Pancreas (tissue), 10 donors: ENCODE data around the gene ADCY2. TPM values are rescaled to one million over a fixed set of nuclear protein-coding genes. Genes with fewer than 3 reads are reported as not detected.

Source experiments
- ATAC-seq, 4 donors: fragments of 200-7000 bp; cut with Tn5 transposase; one replicate each; pipeline versions ENCODE4 v1.8.0 to v1.9.1; 2020; ENCODE audit warnings: mild to moderate bottlenecking in 4 of 4, moderate library complexity in 4 of 4
- DNase-seq, 6 donors: peaks; one replicate each; pipeline ENCODE4 v3.0.0-alpha.2; 2020
- FAIRE-seq: peaks from 2 replicates; lab custom pipeline; 2012; peaks lifted over from hg19 to GRCh38; lab: Jason Lieb, UNC
- H3K27ac ChIP-seq, 4 donors: fragments of 200-600 bp; sonication (generic); 1 replicate in 3 of 4; 2 replicates in 1 of 4; pipeline versions ENCODE4 v1.5.0 to v1.8.0; 2020
- H3K27me3 ChIP-seq, 4 donors: fragments of 200-600 bp; one replicate each; pipeline ENCODE4 v1.8.0; 2021
- H3K36me3 ChIP-seq, 3 donors: fragments of 200-600 bp; sonication (generic) in 1 of 3; one replicate each; pipeline versions ENCODE4 v1.5.0 to v1.8.0; 2020 to 2021
- H3K4me1 ChIP-seq, 3 donors: fragments of 200-600 bp; one replicate each; pipeline ENCODE4 v1.8.0; 2021
- H3K4me3 ChIP-seq, 4 donors: fragments of 200-600 bp; sonication (generic) in 2 of 4; one replicate each; pipeline versions ENCODE4 v1.5.0 to v1.8.0; 2020 to 2021
- H3K9me3 ChIP-seq, 4 donors: fragments of 200-600 bp; one replicate each; pipeline ENCODE4 v1.8.0; 2021
- CTCF ChIP-seq, 4 donors: fragments of 200-600 bp; sonication (generic) in 3 of 4; IDR thresholded peaks; one replicate each; pipeline versions ENCODE4 v1.5.0 to v1.8.0; 2021; ENCODE audit warnings: antibody characterized with exemption in 4 of 4
- WGBS, 2 donors: extraction: QIAGEN DNeasy Blood & Tissue Kit; methylation state at CpG; one replicate each; pipeline ENCODE4 v1.1.7; 2013; 5-methylcytosine and 5-hydroxymethylcytosine counted together
- intact Hi-C, 3 donors: fragments of 100-400 bp; cut with DNase I; formaldehyde crosslinking; loops; one replicate each; pipeline versions ENCODE4 v1.11.1 to v1.14.2; 2022
- polyA plus RNA-seq, 2 donors: library from polyadenylated mRNA; stranded (reverse); fragments of 200-250 nt; gene quantifications; one replicate each; pipeline ENCODE4 v1.2.3, GENCODE V29; 2013
- total RNA-seq, 6 donors: library from RNA; stranded (reverse); fragmentation: NEBNext Ultra II Directional in 4 of 6; extraction: Animal tissue kit (Norgen Biotek cat#: 25700) in 4 of 6; gene quantifications; one replicate each; pipeline versions ENCODE4 v1.2.1 to v1.2.4, GENCODE V29; 2021 to 2023
- donor health status: healthy with polysubstance abuse.
- donor health status: DM: no; HTN: no; CAD: no; lungs with moderate emphysema.
- donor health status: DM: no; HTN: no; CAD: no.
- donor health status: control.
- donor health status: control.
- donor health status: Bipolar disorder and iron deficiency.
- donor health status: DM: yes; HTN: yes; CAD: no.
- donor health status: DM: no; HTN: no; CAD: no.
- donor health status: DM: no; HTN: no; CAD: no.
- donor health status: DM: yes; HTN: yes; CAD: no.

ADCY2 gene
- total and polyA plus RNA-seq, 8 donors: 0.19 to 2.2 (median 0.50) TPM

DNA sequence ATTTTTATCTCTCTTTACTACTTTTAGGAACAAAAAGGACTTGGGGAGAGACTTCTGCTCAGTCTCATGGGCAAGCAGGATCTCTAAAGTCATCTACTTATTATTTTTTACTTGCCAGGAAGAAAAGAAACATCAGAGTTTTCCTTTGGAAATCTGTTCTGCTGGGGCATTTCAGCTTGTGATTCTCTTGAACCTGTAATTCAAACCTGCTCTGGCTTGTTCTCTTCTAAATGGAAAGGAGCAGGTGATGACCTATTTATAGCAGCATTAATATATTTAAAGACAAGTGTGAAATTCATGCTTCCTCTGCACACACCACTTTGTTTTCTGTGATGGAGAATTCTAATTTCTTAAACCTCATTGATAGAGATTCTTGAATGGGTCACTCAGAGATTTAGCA, 2.0 kb downstream of the ADCY2 start:
- H3K4me3 ChIP-seq: no peak overlapping the region
- FAIRE-seq (no peak), DNase-seq (no peak), ATAC-seq (no peak)
- H3K36me3 ChIP-seq: no peaks in the 10 kb centered on the region
- H3K27me3 ChIP-seq: no peaks in the 10 kb centered on the region
- intact Hi-C loops: no loop called here
- no peaks in the 10 kb centered on the region for H3K9me3 ChIP-seq
- H3K4me1 ChIP-seq: peaks cover 0 to 3% (median 0%) of the 10 kb centered on the region in 3 donors
- H3K27ac ChIP-seq: no peak overlapping the region
- TF ChIP-seq CTCF (IDR thresholded peaks at IDR 0.05): no peak

DNA sequence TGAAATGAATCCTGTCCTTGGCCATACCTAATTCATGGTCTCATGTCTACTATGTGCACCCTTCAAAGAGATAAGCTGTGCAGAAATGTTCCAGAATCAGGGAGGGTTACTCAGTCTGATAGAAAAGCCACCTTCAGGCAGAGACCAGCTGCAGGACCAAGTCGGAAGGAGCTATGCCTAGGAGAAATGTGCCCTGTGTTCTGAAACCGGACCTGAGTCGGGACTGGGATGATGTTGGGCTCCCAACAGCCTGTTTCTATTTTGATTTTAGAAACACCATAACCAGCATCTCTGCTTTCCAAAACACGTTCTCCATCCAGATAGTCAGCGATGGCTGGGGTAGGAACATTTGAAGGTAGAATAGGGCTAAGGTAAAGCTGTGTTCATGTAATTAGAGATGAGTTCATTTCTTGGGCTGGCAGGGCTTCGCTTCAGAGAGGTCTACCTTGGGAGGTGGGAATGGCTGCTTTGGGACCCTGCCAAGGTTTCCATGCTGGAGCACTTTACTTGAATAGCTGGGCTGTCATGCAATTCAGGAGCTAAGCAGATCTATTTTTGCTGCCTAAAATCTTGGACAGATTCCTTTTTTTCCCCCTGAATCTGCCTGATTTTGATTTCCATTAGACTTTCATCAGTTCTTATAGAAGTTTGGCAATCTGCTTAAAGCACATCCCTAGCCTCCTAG, 2.8 kb downstream of the ADCY2 start:
- ATAC-seq: no peak
- H3K36me3 ChIP-seq: no peaks in the 10 kb centered on the region
- intact Hi-C loops: no loop called here
- no peaks in the 10 kb centered on the region for H3K27me3 ChIP-seq
- no peak overlapping the region for H3K4me3 ChIP-seq
- FAIRE-seq: no peak
- no peak for TF ChIP-seq CTCF (IDR thresholded peaks at IDR 0.05)
- no peak for DNase-seq
- peaks cover 0 to 3% (median 0%) of the 10 kb centered on the region in 3 donors for H3K4me1 ChIP-seq
- no peak overlapping the region for H3K27ac ChIP-seq
- no peaks in the 10 kb centered on the region for H3K9me3 ChIP-seq
- 75 to 89% methylated on average over 6 of the region's 6 CpGs for WGBS, 2 donors

- DNase-seq (no peak), FAIRE-seq (no peak), ATAC-seq (no peak)
- H3K4me1 ChIP-seq: no peaks in the 10 kb centered on the region
- H3K36me3 ChIP-seq: no peaks in the 10 kb centered on the region
- no peak for TF ChIP-seq CTCF (IDR thresholded peaks at IDR 0.05)
- intact Hi-C loops: no loop called here
- H3K9me3 ChIP-seq: no peaks in the 10 kb centered on the region
- WGBS, 2 donors: 61 to 67% methylated on average over 1 of the region's 1 CpG
- H3K27ac ChIP-seq: no peak overlapping the region
- H3K27me3 ChIP-seq: no peaks in the 10 kb centered on the region
- no peak overlapping the region for H3K4me3 ChIP-seq
Measured at GRCh38 chr5:7405277-7405676, 9.3 kb downstream of the ADCY2 start.

- Histone ChIP-seq H3K27ac (no peak overlapping the region), H3K27me3 (no peaks in the 10 kb centered on the region), H3K9me3 (no peaks in the 10 kb centered on the region), H3K4me1 (no peaks in the 10 kb centered on the region), H3K4me3 (no peak overlapping the region), H3K36me3 (no peaks in the 10 kb centered on the region)
- TF ChIP-seq CTCF (IDR thresholded peaks at IDR 0.05): no peak
- FAIRE-seq (no peak), DNase-seq (no peak), ATAC-seq (no peak)
- WGBS, 2 donors: 49 to 69% methylated on average over 5 of the region's 5 CpGs
- intact Hi-C loops: no loop called here
Measured at GRCh38 chr5:7410936-7411511, 15.1 kb downstream of the ADCY2 start.

GRCh38 chr5:7412409-7412808, 16.5 kb downstream of the ADCY2 start:
- Histone ChIP-seq H3K9me3 (no peaks in the 10 kb centered on the region), H3K4me3 (no peak overlapping the region), H3K27me3 (no peaks in the 10 kb centered on the region), H3K4me1 (no peaks in the 10 kb centered on the region), H3K27ac (no peak overlapping the region), H3K36me3 (no peaks in the 10 kb centered on the region)
- intact Hi-C loops: no loop called here
- DNase-seq: no peak
- FAIRE-seq: no peak
- WGBS, 2 donors: 65 to 73% methylated on average over 10 of the region's 10 CpGs
- no peak for ATAC-seq
- TF ChIP-seq CTCF (IDR thresholded peaks at IDR 0.05): no peak
